Inflammatory macrophage treated with lipopolysaccharide for 1 hour (primary cell): ENCODE results near the gene NOS2.
"Not testable (repeated sequence)": the region's sequence is repeated elsewhere in the genome, so short reads cannot be mapped to it uniquely, and the experiment has no call there.

Source experiments
- DNase-seq, 2 donors: peaks; one replicate each; pipeline ENCODE4 v3.0.0-alpha.2; 2020 to 2022

Gene NOS2

DNA sequence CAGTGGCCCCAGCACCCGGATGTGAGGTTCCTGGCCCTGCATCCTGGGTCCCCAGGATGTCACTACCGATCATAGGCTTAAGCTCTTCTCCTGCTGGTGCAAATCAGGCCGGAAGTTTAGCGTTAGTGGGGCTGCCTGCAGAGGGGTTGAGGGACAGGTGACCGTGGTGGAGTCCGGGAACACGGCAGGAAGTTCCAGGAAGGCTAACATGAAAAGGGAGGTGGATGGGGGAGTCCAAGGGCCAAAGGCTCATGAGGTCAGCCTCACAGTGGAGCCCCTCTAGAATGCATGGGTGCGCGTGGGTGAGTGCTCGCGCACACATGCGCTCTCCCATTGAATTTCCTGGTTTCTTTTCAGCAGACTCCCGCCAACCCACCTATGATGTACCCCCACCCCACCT is 46.6 kb downstream of the NOS2 start:
- DNase-seq, result not testable (repeated sequence)

DNA sequence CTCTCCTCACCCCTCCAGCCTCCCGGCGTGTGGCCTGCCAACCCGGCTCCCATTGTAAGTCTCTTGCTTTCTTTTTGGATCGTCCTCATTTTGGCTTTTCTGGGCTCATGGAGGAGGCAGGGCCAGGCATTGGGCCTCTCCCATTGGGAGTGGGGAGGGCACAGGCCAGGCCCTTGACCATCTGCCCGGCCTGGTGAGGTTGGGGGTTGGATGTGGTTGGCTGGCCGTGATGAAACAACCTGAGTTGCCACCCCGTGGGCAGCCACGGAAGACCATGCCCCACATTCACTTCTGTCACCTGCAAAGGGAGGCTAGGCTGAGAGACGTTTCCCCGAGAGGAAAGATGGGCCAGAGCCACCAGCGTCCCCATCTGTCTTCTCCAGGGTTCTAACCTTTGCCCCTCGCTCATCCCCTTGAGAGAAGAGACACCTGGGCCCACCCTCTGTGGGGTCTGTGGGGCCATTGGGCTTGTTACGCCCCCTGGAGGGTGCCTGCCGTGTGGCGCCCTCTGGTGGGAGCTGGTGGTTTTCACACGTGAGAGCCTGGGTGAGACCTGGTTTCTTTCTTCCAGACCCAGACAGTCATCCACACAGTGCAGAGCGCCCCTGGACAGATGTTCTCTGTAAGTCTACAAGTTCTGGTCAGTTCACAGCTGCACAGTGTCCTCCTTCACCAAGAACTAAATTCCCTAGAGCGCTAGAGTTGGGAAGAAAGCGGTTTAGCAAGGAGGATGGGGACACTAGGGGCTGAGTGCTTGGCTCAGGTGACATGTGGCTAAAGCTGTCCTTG is 47.3 kb downstream of the NOS2 start:
- not testable (repeated sequence) for DNase-seq

DNA sequence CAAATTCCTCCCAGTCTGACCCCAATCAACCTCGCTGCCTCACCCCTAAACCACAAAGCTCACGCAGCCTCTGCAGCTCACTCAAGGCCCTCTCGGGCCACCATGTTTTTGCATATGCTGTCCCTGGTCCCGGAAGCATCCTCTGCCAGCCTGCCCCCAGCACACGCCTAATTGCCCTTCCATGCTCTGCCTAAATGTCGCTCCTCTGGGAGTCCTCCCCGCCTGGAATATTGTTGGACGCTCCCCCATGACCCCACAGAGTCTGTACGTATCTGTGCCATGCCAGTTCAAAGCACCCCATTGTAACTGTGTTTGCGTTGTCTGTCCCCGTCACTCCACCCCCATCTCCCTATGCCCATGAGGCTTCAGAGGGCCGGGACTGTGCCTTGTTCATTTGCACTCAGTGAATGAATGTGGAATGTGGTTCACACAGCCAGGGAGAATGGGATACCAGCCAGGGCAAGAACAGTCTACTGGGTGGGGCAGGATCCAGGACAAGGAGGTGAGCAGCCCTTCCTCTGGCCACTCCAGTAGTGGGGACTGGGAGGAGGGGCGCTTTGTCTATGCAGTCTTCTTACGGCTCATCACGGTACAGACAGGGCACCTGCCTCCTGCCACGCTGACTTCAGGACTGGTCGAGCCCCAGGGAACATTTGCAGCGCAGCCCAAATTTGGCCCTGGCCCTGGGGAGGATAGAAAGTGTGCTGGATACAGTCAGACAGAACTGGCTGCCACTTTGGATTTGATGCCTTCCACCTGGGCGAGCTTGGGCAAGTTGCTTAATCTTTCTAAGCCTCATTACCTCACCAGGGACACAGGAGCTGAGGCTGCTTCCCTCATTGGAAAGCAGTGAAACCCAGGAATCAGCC is 48.5 kb downstream of the NOS2 start:
- no peak for DNase-seq

DNA sequence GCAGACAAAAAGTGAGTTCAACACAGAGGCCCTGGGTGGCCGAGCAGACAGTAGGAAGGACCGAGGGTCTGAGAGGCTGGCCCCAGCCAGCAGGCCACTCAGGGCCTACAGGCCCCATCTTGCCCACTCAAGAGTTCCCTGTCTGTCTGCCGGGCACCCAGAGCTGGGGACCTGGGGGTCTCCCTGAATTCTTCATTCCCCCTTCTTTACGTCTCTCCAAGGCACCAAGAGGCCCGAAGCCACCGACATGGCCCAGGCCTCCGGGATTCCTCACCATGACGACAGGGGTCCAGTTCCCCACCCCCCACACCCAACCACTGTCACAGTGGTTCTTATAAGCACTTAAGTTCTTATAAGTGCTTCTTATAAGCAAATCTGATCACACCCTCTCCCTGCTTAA is 49.2 kb downstream of the NOS2 start:
- no peak for DNase-seq

DNA sequence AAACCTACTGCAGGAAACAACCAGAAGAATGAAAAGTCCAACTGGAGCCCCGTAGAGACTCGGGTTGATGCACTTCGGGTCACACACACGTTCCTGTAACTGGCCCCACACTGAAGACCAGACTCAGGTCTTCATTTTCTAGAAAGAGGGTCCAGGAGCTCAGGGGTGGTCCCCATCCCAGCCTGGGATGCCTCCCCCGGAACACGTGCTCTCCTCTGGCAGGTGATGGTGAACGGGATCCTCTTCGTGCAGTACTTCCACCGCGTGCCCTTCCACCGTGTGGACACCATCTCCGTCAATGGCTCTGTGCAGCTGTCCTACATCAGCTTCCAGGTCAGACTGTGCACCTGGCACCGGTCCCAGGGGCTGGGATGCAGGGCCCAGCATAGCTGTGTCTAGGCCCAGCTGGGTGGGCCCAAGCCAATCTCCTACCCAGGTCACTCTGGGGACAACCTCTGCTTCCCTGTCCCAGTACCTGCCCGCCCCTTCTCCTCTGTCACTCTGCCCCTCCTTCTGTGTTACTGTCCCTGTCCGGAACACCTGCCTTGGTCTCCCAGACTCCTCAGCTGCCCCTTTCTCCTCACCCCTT is 50.7 kb downstream of the NOS2 start:
- DNase-seq, result not testable (repeated sequence)

DNA sequence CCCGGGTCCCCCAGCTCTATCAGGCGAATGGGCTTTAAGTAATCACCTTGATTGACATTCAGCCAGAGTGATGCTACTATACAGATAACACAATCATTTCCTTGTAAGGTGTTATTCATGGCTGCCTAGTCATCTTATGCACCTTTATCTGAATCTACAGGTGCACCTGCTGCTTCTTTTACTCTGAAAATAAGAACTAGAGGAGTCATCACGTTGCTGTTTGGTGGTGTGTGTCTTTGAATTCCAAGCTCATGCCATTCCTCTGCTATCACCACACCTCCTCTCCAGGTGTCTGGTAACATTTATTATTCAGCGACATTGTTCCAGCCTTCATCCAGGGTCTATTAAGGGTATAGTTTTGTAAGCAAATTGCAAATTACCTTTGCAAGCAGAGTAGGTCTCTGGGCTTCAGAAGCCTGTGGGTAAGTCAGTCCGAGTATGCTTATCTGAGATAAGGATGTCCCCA is 51.9 kb downstream of the NOS2 start:
- DNase-seq, result no peak

DNA sequence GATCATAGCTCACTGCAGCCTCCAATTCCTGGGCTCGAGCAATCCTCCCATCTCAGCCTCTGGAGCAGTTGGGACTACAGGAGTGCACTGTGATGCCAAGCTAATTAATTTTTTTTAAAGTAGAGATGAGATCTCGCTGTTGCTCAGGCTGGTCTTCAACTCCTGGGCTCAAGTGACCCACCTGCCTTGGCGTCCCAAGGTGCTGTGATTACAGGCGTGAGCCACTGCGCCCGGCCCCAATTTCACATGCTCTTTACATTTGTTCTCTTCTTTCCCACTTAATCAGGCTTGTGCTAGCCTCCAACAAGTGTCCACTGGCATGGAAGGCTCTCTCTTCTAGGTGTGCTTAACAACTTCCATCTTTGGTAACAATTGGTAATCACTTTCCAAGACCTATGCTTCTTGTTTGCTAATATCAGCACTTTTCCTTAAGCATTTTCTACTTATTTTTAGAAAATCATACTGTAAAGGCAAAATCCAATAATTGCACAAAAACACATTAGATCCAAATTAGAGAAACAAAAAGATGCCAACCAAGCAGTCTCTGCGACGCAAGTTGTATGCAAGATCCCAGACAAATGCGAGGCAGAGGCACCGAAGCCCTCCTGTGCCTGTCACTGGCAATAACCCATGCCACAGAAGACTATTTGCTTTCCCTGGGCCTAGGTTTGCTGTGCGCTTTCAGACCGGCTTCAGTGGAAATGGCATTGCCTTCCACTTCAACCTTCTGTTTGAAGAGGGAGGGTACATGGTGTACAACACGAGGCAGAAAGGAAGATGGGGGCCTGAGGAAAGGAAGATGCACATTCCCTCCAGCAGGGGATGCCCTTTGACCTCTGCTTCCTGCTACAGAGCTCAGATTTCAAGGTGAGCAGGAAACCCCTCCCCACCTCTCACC is 52.6 kb downstream of the NOS2 start:
- no peak for DNase-seq

DNA sequence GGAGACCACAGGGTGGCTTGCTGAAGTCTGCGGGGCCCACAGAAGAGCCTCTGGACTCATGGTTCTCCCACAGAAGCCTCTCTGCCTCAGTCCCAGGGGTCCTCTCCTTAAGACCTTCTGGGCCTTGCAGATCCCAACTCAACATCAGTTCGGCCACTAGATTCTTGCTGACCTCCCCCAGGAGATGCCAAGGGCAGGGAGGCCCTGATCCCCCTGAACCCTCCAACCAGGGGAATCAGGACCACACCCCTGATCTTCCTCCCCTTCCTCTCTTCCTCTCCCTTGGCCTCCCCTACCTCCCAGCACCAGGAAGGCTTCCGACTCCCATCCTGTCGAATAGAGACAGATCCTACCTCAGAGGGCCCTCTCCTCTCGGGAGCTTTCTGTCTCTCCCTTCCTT is 53.4 kb downstream of the NOS2 start:
- DNase-seq, result no peak

DNA sequence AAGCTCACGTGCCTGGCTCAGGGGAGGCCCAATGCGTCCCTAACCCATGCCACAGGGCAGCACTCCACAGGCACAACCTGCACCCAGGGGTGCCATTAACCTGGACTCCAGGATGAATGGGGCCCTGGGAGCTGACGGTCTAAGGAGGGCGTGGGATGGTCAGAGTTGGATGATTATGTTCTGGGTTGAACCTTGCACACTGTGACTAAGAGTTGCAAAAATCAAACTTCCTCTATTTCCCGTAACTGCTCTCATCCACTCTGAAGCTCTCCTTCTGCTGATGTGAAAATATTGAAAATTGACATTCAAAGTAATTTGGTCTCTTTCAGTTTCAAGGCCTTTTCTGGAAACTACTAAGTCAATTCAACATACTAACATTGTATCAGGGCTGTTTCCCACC is 54.0 kb downstream of the NOS2 start:
- DNase-seq, result peak; percentile 63 to 65

DNA sequence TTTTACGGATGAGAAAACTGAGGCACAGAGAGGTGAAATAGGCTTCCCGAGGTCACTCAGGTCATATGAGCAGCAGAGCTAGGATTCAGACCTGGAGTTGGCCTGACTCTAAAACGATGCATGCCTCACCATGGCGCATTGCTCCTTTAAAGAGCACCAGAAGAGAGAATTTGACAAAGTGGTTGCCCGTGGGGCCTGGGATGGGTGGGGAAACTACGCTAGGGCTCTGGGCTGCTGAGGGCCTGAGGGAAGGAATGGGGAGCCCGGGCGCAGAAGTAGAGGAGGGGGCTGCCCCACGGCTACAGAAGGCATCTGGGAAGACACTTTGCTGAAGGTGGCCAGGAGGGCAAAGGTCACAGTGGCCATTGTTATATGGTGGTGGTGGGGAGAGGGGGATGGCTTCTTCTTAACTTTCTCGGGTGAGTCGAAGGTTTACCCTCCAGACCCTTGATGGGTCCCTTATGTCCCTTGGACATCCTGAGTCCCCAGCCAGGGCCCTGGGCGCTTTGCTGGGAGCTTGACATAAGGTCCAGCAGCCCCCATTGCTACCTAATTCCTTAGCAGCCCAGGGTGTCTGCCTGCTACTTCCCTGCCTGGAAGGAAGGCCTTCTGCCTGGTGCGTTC is 55.0 kb downstream of the NOS2 start:
- DNase-seq, result not testable (repeated sequence)

DNA sequence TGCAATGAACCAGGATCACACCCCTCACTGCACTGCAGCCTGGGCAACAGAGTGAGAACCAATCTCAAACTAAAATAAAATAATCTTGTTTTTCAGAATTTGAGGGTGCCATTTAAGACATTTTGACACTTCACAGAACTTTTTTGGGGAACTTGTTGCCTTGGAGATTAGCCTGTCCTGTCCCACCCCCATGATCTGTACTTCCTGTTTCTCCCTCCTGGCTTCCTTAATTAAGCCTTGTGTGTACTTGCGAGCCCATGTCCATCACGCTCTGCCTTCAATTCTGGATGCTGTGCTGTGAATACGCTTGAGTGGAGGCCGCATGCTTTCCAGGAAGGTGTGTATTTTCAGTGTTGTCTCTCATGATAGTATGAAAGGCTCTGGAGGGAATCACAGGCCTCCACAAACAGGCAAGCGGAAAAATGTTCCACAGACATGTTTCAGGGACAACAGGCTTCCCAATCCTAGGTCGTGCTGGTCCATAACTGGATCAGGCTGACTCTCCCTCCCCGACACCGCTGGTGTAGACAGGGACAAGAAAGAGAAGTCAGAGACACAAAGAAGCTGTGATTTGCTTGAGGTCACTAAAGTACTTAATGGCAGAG is 56.9 kb downstream of the NOS2 start:
- peak; percentile 76 to 80 for DNase-seq

DNA sequence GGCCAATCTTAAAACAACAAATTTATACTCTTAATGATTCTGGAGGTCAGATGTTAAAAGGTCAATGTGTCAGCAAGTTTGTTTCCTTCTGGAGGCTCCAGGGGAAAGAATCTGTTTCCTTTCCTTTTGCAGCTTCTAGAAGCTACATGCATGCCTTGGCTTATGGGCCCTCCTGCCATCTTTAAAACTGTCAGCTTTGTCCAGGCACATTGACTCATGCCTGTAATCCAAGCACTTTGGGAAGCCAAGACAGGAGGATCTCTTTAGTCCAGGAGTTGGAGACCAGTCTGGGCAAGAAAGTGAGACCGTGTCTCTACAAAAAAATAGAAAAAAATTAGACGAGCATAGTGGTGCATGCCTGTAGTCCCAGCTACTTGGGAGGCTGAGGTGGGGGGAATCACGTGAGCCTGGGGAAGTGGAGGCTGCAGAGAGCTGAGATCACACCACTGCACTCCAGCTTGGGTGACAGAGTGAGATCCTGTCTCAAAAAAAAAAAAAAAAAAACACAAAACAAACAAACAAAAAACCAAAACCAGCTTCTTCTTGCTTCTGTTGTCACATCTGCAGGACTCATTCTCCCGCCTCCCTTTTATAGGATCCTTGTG is 58.3 kb downstream of the NOS2 start:
- no peak for DNase-seq

DNA sequence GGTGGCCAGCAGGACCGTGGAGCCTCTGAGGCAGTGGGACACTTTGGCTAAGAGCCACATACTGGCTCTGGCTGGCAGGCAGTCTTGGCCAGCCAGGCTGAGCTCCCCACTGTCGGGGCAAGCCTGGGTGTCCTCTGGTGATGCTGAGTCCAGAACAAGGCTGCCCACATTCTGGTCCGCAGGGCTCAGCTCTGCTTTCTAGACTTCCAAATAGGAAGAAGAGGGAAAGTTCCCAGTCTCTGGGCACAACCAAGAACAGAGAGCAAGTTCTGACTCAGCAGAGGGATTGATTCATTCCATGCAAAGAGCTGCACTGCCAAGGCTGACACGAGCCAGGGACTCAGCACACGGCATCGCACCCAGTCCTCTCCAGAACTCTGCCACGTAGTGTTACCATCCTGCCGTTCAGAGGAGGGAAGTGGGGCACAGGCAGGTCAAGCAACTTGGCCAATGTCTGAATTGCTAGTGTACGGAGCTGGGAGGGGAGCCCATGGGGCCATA is 58.9 kb downstream of the NOS2 start:
- no peak for DNase-seq

DNA sequence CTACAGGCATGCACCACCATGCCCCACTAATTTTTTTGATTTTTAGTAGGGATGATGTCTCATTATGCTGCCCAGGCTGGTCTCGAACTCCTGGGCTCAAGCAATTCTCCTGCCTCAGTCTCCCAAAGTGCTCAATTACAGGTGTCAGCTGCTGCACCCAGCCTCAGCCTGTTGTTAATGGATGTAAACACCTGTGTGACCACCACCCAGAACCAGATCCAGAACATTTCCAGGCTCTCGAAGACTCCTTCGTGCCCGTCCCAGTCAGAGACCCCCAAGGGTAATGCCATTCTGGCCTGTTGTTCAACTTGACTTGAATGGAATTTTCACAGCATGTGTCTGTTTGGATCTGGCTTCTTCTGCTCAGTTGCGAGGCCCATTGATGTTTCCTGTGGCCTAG is 59.8 kb downstream of the NOS2 start:
- not testable (repeated sequence) for DNase-seq

DNA sequence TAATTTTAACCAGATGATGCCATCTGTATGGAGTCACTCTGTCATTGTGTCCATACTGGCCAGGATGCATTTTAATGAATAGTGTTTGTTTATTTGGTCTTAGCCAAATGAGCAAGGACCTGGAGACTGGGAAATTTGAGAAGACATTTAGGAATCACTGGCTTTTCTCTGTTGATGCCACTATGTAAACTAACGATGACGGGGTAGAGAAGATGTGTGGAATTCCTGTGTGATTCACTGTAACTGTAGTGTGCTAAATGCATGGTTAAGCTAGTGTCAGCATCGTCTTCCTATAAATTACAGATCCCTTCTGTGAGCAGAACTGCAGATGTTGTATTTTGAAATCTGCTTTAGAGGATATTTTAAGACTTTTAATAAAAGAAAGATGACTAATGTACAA is 66.6 kb downstream of the NOS2 start:
- DNase-seq, result no peak

DNA sequence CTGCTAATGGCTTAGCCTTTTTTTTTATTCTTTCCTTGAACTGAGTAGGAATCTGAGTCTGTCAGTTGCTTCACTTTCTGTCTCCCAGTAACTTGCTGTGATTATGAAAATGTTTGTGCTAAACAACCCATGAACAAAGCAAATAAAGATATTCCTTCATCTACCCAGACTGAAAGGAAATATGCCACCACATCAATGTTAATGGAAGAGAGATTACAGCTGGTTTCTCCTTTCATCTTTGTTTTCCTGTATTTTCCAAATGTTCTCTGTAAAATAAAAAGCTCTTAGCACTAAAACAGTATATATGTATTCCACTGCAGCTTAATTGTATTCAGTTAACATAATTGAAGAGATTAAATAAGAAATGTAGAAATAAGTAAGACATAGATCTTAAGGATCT is 67.6 kb downstream of the NOS2 start:
- not testable (repeated sequence) for DNase-seq

DNA sequence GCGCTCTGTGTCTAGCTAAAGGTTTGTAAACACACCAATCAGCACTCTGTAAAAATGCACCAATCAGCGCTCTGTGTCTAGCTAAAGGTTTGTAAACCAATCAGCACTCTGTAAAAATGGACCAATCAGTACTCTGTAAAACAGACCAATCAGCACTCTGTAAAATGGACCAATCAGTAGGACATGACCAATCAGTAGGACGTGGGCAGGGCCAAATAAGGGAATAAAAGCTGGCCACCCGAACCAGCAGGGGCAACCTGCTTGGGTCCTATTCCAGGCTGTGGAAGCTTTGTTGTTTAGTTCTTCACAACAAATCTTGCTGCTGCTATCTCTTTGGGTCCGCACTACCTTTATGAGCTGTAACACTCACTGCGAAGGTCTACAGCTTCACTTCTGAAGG is 74.3 kb downstream of the NOS2 start:
- DNase-seq, result not testable (repeated sequence)

DNA sequence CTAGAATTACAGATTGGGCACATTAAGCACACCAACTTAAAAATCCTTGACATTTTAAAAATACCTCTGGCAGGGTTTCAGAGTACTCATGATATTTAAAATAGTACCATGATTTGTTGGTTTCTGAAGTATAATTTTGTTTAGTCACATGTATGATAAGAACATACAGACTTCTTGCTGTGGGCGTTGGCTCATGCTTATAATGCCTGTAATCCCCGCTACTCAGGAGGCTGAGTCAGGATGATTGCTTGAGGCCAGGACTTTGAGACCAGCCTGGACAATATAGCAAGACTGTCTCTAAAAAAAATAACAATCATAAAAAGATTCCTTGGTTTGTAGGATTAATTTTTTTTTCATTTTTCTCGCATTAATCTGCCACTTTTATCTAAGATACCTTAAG is 78.5 kb downstream of the NOS2 start:
- DNase-seq, result no peak
